T-helper 2 cell treated with Interferon-gamma antibody and Interleukin-4, amounts not matched to agents 5 μg/mL and 100 μg/mL, for 36 hours (primary cell): ENCODE measurements around the gene UBTD2.
"Not testable (repeated sequence)": the region's sequence is repeated elsewhere in the genome, so short reads cannot be mapped to it uniquely, and the experiment has no call there.

Experiments used
- DNase-seq: peaks from one replicate; pipeline ENCODE4 v3.0.0; 2021; ENCODE audit warnings: low spot score
- H3K27ac Mint-ChIP-seq: one replicate; pipeline ENCODE4 v1.8.0; 2021; ENCODE audit warnings: mild to moderate bottlenecking, mixed read lengths
- H3K27me3 Mint-ChIP-seq: one replicate; pipeline ENCODE4 v1.8.0; 2021; ENCODE audit warnings: low read depth, mixed read lengths
- H3K36me3 Mint-ChIP-seq: one replicate; pipeline ENCODE4 v1.8.0; 2021; ENCODE audit warnings: low read depth, mixed read lengths
- H3K4me1 Mint-ChIP-seq: one replicate; pipeline ENCODE4 v1.8.0; 2021; ENCODE audit warnings: low read depth, mixed read lengths
- H3K4me3 Mint-ChIP-seq: one replicate; pipeline ENCODE4 v1.8.0; 2022; ENCODE audit warnings: mild to moderate bottlenecking, moderate library complexity, mixed read lengths
- H3K9me3 Mint-ChIP-seq: one replicate; pipeline ENCODE4 v1.8.0; 2021; ENCODE audit warnings: mixed read lengths

UBTD2 gene

GRCh38 chr5:172303572-172304335, 20.2 kb upstream of the UBTD2 start:
- Mint-ChIP-seq H3K9me3 (peaks cover 3% of the 10 kb centered on the region), H3K27ac (no peak overlapping the region), H3K4me3 (no peak overlapping the region), H3K4me1 (no peaks in the 10 kb centered on the region), H3K27me3 (peaks cover 9% of the 10 kb centered on the region), H3K36me3 (no peaks in the 10 kb centered on the region)
- no peak for DNase-seq

- Mint-ChIP-seq H3K36me3 (no peaks in the 10 kb centered on the region), H3K4me3 (no peak overlapping the region)
Measured at GRCh38 chr5:172303162-172303561, 19.6 kb upstream of the UBTD2 start.

GRCh38 chr5:172302047-172302710, 18.6 kb upstream of the UBTD2 start:
- Mint-ChIP-seq H3K4me3 (no peak overlapping the region), H3K9me3 (peaks cover 3% of the 10 kb centered on the region), H3K36me3 (no peaks in the 10 kb centered on the region), H3K27me3 (peaks cover 9% of the 10 kb centered on the region), H3K4me1 (no peaks in the 10 kb centered on the region), H3K27ac (no peak overlapping the region)
- no peak for DNase-seq

More at GRCh38 chr5:172303162-172303561, 19.6 kb upstream of the UBTD2 start:
- no peak for DNase-seq
- H3K27me3 Mint-ChIP-seq = peaks cover 9% of the 10 kb centered on the region
- H3K4me1 Mint-ChIP-seq = no peaks in the 10 kb centered on the region
- peaks cover 3% of the 10 kb centered on the region for H3K9me3 Mint-ChIP-seq
- no peak overlapping the region for H3K27ac Mint-ChIP-seq

GRCh38 chr5:172299916-172300439, 16.4 kb upstream of the UBTD2 start:
- H3K9me3 Mint-ChIP-seq = no peaks in the 10 kb centered on the region
- H3K4me3 Mint-ChIP-seq = no peak overlapping the region
- H3K4me1 Mint-ChIP-seq = no peaks in the 10 kb centered on the region
- H3K27ac Mint-ChIP-seq = no peak overlapping the region
- H3K36me3 Mint-ChIP-seq = no peaks in the 10 kb centered on the region
- peaks cover 15% of the 10 kb centered on the region for H3K27me3 Mint-ChIP-seq
- no peak for DNase-seq

GRCh38 chr5:172294831-172295230, 11.3 kb upstream of the UBTD2 start:
- H3K4me3 Mint-ChIP-seq = no peak overlapping the region
- no peaks in the 10 kb centered on the region for H3K9me3 Mint-ChIP-seq
- DNase-seq = no peak
- peaks cover 6% of the 10 kb centered on the region for H3K4me1 Mint-ChIP-seq
- H3K27me3 Mint-ChIP-seq = peaks cover 25% of the 10 kb centered on the region
- H3K27ac Mint-ChIP-seq = no peak overlapping the region
- H3K36me3 Mint-ChIP-seq = no peaks in the 10 kb centered on the region

GRCh38 chr5:172293745-172294342, 10.3 kb upstream of the UBTD2 start:
- H3K9me3 Mint-ChIP-seq = no peaks in the 10 kb centered on the region
- no peak overlapping the region for H3K27ac Mint-ChIP-seq
- H3K4me1 Mint-ChIP-seq = peaks cover 6% of the 10 kb centered on the region
- H3K4me3 Mint-ChIP-seq = no peak overlapping the region
- H3K36me3 Mint-ChIP-seq = no peaks in the 10 kb centered on the region
- H3K27me3 Mint-ChIP-seq = peaks cover 25% of the 10 kb centered on the region
- no peak for DNase-seq

- no peaks in the 10 kb centered on the region for H3K9me3 Mint-ChIP-seq
- DNase-seq = peak; percentile 46
- H3K27ac Mint-ChIP-seq = no peak overlapping the region
- H3K36me3 Mint-ChIP-seq = no peaks in the 10 kb centered on the region
- H3K4me1 Mint-ChIP-seq = peaks cover 6% of the 10 kb centered on the region
- H3K4me3 Mint-ChIP-seq = no peak overlapping the region
- H3K27me3 Mint-ChIP-seq = peaks cover 25% of the 10 kb centered on the region
Measured at GRCh38 chr5:172293054-172293744, 9.6 kb upstream of the UBTD2 start.

GRCh38 chr5:172291837-172292236, 8.3 kb upstream of the UBTD2 start:
- H3K9me3 Mint-ChIP-seq, H3K4me3 Mint-ChIP-seq, DNase-seq, H3K4me1 Mint-ChIP-seq, H3K36me3 Mint-ChIP-seq, H3K27ac Mint-ChIP-seq: not testable (repeated sequence)
- H3K27me3 Mint-ChIP-seq = peaks cover 31% of the 10 kb centered on the region

GRCh38 chr5:172288465-172288864, 4.9 kb upstream of the UBTD2 start:
- no peak overlapping the region for H3K27ac Mint-ChIP-seq
- H3K27me3 Mint-ChIP-seq = peaks cover 31% of the 10 kb centered on the region
- no peaks in the 10 kb centered on the region for H3K36me3 Mint-ChIP-seq
- no peaks in the 10 kb centered on the region for H3K9me3 Mint-ChIP-seq
- no peak overlapping the region for H3K4me3 Mint-ChIP-seq
- DNase-seq = no peak
- peaks cover 11% of the 10 kb centered on the region for H3K4me1 Mint-ChIP-seq

GRCh38 chr5:172287140-172287539, 3.6 kb upstream of the UBTD2 start:
- not testable (repeated sequence) for H3K27ac Mint-ChIP-seq, H3K36me3 Mint-ChIP-seq, DNase-seq, H3K9me3 Mint-ChIP-seq, H3K4me3 Mint-ChIP-seq
- peaks cover 27% of the 10 kb centered on the region for H3K27me3 Mint-ChIP-seq
- H3K4me1 Mint-ChIP-seq = peaks cover 16% of the 10 kb centered on the region

- peaks cover 22% of the 10 kb centered on the region for H3K4me1 Mint-ChIP-seq
- H3K4me3 Mint-ChIP-seq = peak overlapping the region; percentile 85
- no peak overlapping the region for H3K27ac Mint-ChIP-seq
- H3K36me3 Mint-ChIP-seq = peaks cover 3% of the 10 kb centered on the region
- H3K27me3 Mint-ChIP-seq = peaks cover 26% of the 10 kb centered on the region
- DNase-seq = no peak
- H3K9me3 Mint-ChIP-seq = no peaks in the 10 kb centered on the region
Measured at GRCh38 chr5:172285226-172286143, 1.9 kb upstream of the UBTD2 start.

GRCh38 chr5:172284611-172284980, 1.0 kb upstream of the UBTD2 start:
- Mint-ChIP-seq H3K27ac (no peak overlapping the region), H3K36me3 (peaks cover 3% of the 10 kb centered on the region), H3K4me1 (peaks cover 22% of the 10 kb centered on the region), H3K9me3 (no peaks in the 10 kb centered on the region), H3K27me3 (peaks cover 26% of the 10 kb centered on the region), H3K4me3 (peak overlapping the region; percentile 85)
- peak; percentile 52 for DNase-seq
